ENCODE data around the gene TMEM161B.
"Not testable (repeated sequence)": the region's sequence is repeated elsewhere in the genome, so short reads cannot be mapped to it uniquely, and the experiment has no call there.

TMEM161B gene

DNA sequence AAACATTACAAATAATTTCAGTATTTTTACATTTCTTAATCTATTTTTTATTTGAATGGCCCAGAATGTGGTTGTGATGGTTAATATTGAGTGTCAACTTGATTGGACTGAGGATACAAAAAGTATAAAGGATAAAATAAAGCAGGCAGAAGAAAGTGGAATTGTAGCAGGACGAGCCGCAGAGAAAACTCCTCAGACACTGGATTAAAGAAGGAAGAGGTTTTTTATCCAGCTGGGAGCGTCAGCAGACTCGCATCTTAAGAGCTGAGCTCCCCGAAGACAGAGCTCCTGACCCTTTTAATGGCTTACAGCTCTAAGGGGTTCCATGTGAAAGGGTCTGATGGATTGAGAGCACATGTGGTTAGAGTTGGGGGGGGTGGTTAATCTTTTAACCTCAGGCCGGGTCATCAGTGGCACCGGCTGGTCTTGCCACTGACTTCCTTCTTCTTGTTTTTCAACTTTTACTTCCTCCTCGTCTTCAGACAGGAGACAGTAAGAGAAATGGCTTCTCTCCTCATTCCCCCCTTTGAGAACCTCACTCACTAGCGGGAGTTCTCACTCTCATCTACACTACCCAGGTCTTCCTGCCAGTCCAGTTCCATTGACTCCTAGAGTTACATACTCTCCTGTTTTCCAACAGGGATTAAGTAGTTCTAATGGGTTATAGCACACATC, 80.0 kb downstream of the TMEM161B start:
- in situ Hi-C loops (cut with MboI; ENCODE audit: low sequenced_read_pairs), result no loop called here

DNA sequence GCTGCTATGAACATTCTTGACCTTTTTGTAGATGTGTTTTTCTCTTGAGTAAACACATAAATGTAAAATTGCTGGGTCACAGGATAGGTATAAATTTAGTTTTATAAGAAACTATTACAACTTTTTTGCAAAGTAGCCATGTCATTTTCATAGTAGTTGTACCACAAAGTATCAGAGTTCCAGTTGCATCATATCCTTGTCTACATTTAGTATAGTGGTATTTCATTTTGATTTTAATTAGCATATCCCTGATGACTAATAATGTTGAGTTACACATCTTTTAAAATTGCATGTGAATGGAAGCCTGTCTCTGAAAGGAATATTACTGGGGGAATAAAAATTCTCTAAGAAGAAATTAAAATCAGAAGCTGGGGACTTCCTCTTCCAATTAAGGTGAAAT, 85.4 kb downstream of the TMEM161B start:
- in situ Hi-C loops (cut with MboI; ENCODE audit: low sequenced_read_pairs), result no loop called here

DNA sequence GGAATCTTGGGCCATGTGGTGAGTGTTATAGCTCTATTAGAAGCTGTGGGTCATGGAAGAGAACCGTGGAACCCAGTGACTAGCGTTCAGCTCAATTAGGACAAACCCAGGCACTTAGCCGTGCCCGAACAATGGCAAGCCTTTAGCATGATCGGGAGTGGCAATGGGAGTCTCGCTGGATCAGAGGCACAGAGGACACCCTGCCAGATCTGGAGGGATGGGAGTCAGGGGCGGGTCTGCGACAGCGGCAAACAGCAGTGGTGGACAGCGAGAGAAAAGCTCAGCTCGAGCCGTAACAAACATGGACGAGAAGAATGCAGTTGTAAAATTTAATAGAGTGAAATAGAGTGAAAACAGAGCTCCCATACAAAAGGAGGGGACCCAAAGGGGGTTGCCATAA, 91.2 kb downstream of the TMEM161B start:
- in situ Hi-C loops (cut with MboI; ENCODE audit: low sequenced_read_pairs), result not testable (repeated sequence)

DNA sequence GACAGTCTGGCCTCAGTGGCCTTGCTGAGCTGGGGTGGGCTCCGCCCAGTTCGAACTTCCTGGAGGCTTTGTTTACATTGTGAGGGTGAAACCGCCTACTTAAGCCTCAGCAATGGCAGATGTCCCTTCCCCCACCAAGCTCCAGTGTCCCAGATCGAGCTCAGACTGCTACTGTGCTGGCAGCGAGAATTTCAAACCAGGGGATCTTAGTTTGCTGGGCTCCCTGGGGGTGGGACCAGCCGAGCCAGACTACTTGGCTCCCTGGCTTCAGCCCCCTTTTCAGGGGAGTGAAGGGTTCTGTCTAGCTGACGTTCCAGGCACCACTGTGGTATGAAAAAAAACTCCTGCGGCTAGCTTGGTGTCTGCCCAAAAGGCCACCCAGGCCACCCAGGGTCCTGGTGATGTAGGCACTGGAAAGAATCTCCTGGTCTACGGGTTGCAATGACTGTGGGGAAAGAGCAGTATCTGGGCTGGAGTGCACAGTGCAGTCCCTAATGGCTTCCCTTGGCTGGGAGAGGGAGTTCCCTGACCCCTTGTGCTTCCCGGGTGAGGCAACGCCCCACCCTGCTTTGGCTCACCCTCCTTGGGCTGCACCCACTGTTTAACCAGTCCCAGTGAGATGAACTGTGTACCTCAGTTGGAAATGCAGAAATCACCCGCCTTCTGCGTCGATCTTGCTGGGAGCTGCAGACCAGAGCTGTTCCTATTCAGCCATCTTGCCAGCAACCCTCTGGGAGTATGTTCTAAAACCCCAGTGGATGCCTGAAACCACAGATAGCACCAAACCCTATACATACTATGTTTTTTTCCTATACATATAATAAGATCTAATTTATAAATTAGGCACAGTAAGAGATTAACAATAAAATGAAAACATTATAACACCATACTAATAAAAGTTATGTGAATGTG, 95.5 kb downstream of the TMEM161B start:
- in situ Hi-C loops (cut with MboI; ENCODE audit: low sequenced_read_pairs), result no loop called here

DNA sequence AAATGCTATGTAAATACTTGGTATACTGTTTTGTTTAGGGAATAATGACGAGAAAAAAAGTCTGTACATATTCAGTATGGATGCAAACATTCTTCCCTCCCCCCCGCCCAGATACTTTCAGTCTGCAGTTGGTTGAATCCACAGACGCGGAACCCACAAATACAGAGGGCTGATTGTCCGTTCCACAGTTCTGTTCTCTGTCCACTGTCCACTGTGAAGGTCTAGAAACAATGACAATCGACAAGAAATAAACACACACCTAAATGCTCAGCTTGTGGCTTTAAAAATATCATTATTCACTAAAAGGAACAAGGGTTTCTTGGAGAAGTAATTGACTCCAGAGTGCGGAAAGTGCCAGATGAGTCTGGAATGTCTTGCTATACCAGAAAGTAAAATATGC, 109.1 kb downstream of the TMEM161B start:
- in situ Hi-C loops (cut with MboI; ENCODE audit: low sequenced_read_pairs), result no loop called here

DNA sequence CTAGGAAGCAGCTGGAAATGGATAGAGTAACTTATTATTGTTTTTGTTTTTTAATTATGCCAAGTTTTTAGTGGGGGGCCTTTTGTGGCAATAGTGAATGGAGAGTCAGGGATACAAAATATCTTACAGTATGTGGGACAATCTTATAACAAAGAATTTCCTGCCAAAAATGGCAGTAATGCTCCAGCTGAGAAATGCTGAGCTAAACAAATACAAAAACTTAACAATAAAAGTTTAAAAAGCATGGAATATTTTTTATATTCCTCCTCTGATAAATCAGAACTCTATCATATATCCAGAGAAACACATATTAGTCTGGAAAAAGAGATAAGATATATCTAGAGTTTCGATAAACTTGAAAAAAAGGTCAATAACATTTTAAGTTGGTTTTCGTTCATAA, 110.6 kb downstream of the TMEM161B start:
- in situ Hi-C loops (cut with MboI; ENCODE audit: low sequenced_read_pairs), result no loop called here

DNA sequence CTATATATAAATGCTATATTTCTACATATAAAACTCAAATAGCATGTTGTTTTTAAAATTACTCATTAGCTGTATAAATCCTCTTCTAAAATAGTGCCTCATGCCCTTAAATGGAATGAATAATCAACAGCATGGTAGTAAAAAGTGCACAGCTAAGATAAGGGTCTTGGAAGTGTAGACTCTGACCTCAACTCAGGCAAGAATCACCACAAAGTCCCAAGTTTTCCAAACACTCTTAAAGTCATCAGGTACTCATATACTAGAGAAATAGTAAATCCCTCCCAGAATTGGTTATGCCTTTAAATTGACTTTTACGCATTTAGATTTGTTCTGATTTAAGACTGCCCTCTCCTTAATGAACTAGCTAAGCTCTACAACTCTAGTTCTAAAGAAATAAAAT, 113.8 kb downstream of the TMEM161B start:
- in situ Hi-C loops (cut with MboI; ENCODE audit: low sequenced_read_pairs), result no loop called here

DNA sequence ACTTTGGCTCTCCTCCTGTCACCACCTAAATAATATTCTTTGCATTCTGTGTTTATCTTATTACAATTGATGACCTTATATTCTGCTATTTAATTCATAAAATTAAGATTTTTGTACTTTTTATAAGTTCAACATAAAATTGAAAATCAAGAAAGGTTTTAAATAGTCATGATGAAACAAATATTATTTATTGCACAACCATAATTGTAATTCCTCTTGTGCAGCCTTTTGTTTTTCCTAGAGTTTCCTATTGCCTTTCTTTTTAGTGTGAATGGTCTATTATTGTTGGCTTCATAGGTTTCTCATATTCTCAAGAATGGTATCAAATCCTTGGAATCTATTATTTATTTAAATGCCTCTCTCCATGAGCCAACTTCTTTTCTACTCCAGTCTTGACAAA, 117.9 kb downstream of the TMEM161B start:
- in situ Hi-C loops (cut with MboI; ENCODE audit: low sequenced_read_pairs), result no loop called here

DNA sequence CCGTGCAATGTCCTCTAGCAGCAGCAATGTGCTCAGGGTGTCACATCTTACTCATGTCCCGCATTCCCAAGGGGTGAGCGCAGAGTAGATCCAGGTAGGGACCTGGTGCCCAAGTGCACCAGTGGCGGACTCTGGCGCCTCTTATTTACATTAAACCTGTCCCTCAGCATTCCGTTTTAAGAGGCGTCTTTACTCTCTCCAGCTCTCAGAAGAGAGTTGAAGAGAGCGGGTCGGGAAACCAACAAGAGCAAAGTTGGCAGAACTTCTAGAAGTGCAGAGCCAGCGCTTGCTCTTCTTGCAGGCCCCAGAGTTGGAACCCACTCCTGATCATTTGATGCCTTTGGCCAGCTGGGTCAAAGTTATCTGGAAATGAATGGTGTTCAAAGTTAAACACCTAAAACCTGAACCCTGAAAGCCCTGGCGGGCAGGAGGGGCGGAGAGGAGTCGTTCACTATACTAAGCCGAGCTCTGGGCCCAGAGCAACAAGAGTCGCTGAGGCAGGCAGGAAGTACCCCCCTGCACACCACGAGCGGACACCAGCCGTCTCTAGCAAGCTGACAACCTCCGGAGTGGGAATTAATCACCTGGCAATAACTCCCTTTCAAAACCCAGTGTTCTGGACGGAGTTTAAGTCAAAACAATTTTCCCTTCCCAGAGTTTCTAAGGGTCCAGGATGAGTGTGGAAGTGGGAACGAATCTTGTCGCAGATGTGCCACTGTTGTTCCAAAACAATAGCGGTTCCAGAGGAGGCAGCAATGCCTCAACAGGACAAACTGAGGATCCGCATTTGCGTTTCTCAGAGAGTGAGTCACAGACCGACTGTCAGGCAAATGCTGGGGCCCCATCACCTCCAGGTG, 122.8 kb downstream of the TMEM161B start:
- in situ Hi-C loops (cut with MboI; ENCODE audit: low sequenced_read_pairs), result no loop called here

DNA sequence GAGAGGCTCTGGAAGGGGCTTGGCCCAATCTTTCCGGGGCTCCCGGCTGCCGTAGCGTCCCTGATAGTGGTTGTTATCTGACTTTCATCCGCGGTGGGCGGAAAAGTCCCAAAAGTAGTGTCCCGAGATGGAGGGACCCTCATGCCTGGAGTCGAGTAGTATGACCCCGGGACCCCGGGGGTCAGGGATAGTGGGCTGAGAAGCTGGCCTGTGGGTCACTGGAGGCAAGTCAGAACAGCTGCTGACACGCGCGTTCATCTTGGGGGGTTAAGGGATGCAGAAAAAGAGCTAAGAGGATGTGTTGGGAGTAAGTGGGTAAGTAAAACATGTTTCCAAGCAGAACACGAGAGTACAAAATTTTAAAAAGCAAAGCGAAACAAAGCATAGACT, 123.4 kb downstream of the TMEM161B start:
- in situ Hi-C loops (cut with MboI; ENCODE audit: low sequenced_read_pairs), result no loop called here
